Subcutaneous abdominal adipose tissue (tissue), 5 donors: Measurements from ENCODE around the gene TSPAN14.
"Not testable (repeated sequence)": the region's sequence is repeated elsewhere in the genome, so short reads cannot be mapped to it uniquely, and the experiment has no call there.

Source experiments
- H3K27ac ChIP-seq: one replicate; pipeline ENCODE4 v1.7.0; 2013; ENCODE audit warnings: low read depth, mild to moderate bottlenecking, inconsistent platforms, low read length, moderate library complexity
- H3K27me3 ChIP-seq, 5 donors: one replicate each; pipeline ENCODE4 v1.7.0; 2013; ENCODE audit warnings: low read length in 5 of 5, inconsistent platforms in 1 of 5; ENCODE audit not compliant: control insufficient read depth in 5 of 5, insufficient read depth in 4 of 5
- H3K36me3 ChIP-seq, 5 donors: one replicate each; pipeline ENCODE4 v1.7.0; 2013; ENCODE audit warnings: low read length in 5 of 5; ENCODE audit not compliant: control insufficient read depth in 5 of 5, insufficient read depth in 5 of 5
- H3K4me1 ChIP-seq, 5 donors: one replicate each; pipeline ENCODE4 v1.7.0; 2013; ENCODE audit warnings: low read length in 5 of 5, mild to moderate bottlenecking in 3 of 5, moderate library complexity in 1 of 5; ENCODE audit not compliant: control insufficient read depth in 5 of 5, insufficient read depth in 5 of 5
- H3K4me3 ChIP-seq, 5 donors: one replicate each; pipeline ENCODE4 v1.7.0; 2013; ENCODE audit warnings: low read length in 5 of 5, low read depth in 1 of 5
- H3K9ac ChIP-seq, 5 donors: one replicate each; pipeline ENCODE4 v1.7.0; 2013; ENCODE audit warnings: low read length in 5 of 5, mild to moderate bottlenecking in 4 of 5, moderate library complexity in 3 of 5
- H3K9me3 ChIP-seq, 5 donors: one replicate each; pipeline ENCODE4 v1.7.0; 2013; ENCODE audit warnings: low read length in 5 of 5; ENCODE audit not compliant: control insufficient read depth in 5 of 5
- donor health status: healthy.
- donor health status: healthy.
- donor health status: healthy.
- donor health status: healthy.
- donor health status: healthy.

The TSPAN14 gene

GRCh38 chr10:80529604-80530003 lies 75.5 kb downstream of the TSPAN14 start:
- H3K4me3 ChIP-seq, result no peak overlapping the region
- H3K9ac ChIP-seq, result no peak overlapping the region
- no peaks in the 10 kb centered on the region for H3K36me3 ChIP-seq
- no peaks in the 10 kb centered on the region for H3K9me3 ChIP-seq
- H3K27me3 ChIP-seq, result no peaks in the 10 kb centered on the region
- H3K27ac ChIP-seq, result peak overlapping the region; percentile 46
- H3K4me1 ChIP-seq, result peaks cover 7 to 59% (median 22%) of the 10 kb centered on the region in 5 donors

- Histone ChIP-seq H3K9ac (peak overlapping the region in 1 of 5 donors; percentile 21), H3K36me3 (no peaks in the 10 kb centered on the region), H3K27me3 (no peaks in the 10 kb centered on the region), H3K4me3 (no peak overlapping the region), H3K4me1 (peaks cover 4 to 53% (median 19%) of the 10 kb centered on the region in 5 donors), H3K9me3 (no peaks in the 10 kb centered on the region), H3K27ac (peak overlapping the region; percentile 46)
Measured at GRCh38 chr10:80530251-80530650, 76.1 kb downstream of the TSPAN14 start.

GRCh38 chr10:80530816-80531215 lies 76.7 kb downstream of the TSPAN14 start:
- no peaks in the 10 kb centered on the region for H3K36me3 ChIP-seq
- H3K27ac ChIP-seq, result peak overlapping the region; percentile 46

GRCh38 chr10:80532571-80532970 lies 78.5 kb downstream of the TSPAN14 start:
- Histone ChIP-seq H3K4me1 (peaks cover 4 to 53% (median 31%) of the 10 kb centered on the region in 5 donors), H3K27ac (no peak overlapping the region), H3K36me3 (no peaks in the 10 kb centered on the region), H3K4me3 (no peak overlapping the region), H3K27me3 (no peaks in the 10 kb centered on the region), H3K9me3 (no peaks in the 10 kb centered on the region), H3K9ac (no peak overlapping the region)

More at GRCh38 chr10:80530816-80531215, 76.7 kb downstream of the TSPAN14 start:
- Histone ChIP-seq H3K4me3 (no peak overlapping the region), H3K27me3 (no peaks in the 10 kb centered on the region), H3K9me3 (no peaks in the 10 kb centered on the region), H3K4me1 (peaks cover 5 to 55% (median 24%) of the 10 kb centered on the region in 5 donors), H3K9ac (no peak overlapping the region)

- not testable (repeated sequence) for H3K9me3 ChIP-seq, H3K27me3 ChIP-seq, H3K36me3 ChIP-seq, H3K27ac ChIP-seq, H3K4me3 ChIP-seq, H3K9ac ChIP-seq
- H3K4me1 ChIP-seq, result peaks cover 4 to 42% (median 23%) of the 10 kb centered on the region in 5 donors
Measured at GRCh38 chr10:80534059-80534458, 79.9 kb downstream of the TSPAN14 start.

DNA sequence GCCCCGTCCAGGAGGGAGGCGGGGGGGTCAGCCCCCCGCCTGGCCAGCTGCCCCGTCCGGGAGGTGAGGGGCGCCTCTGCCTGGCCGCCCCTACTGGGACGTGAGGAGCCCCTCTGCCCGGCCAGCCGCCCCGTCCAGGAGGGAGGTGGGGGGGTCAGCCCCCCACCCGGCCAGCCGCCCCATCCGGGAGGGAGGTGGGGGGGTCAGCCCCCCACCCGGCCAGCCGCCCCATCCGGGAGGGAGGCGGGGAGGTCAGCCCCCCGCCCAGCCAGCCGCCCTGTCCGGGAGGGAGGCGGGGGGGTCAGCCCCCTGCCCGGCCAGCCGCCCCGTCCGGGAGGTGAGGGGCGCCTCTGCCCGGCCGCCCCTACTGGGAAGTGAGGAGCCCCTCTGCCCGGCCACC lies 80.5 kb downstream of the TSPAN14 start:
- H3K9ac ChIP-seq, H3K4me3 ChIP-seq, H3K36me3 ChIP-seq, H3K27ac ChIP-seq, H3K9me3 ChIP-seq, H3K27me3 ChIP-seq: not testable (repeated sequence)
- peaks cover 4 to 41% (median 20%) of the 10 kb centered on the region in 5 donors for H3K4me1 ChIP-seq

- H3K9ac ChIP-seq, result peak overlapping the region; percentile 3 to 76 (median 50)
- no peaks in the 10 kb centered on the region for H3K36me3 ChIP-seq
- H3K27me3 ChIP-seq, result no peaks in the 10 kb centered on the region
- peaks cover 2 to 38% (median 22%) of the 10 kb centered on the region in 5 donors for H3K4me1 ChIP-seq
- H3K27ac ChIP-seq, result peak overlapping the region; percentile 57
- no peaks in the 10 kb centered on the region for H3K9me3 ChIP-seq
- peak overlapping the region; percentile 41 to 71 (median 63) for H3K4me3 ChIP-seq
Measured at GRCh38 chr10:80535671-80536360, 81.7 kb downstream of the TSPAN14 start.

GRCh38 chr10:80536361-80536835 lies 82.3 kb downstream of the TSPAN14 start:
- Histone ChIP-seq H3K27ac (peak overlapping the region; percentile 57), H3K9me3 (no peaks in the 10 kb centered on the region), H3K27me3 (no peaks in the 10 kb centered on the region), H3K9ac (peak overlapping the region in 3 of 5 donors; percentile 37 to 76 (median 50)), H3K4me3 (peak overlapping the region in 4 of 5 donors; percentile 41 to 71 (median 62)), H3K36me3 (no peaks in the 10 kb centered on the region), H3K4me1 (peaks cover 2 to 37% (median 22%) of the 10 kb centered on the region in 5 donors)

DNA sequence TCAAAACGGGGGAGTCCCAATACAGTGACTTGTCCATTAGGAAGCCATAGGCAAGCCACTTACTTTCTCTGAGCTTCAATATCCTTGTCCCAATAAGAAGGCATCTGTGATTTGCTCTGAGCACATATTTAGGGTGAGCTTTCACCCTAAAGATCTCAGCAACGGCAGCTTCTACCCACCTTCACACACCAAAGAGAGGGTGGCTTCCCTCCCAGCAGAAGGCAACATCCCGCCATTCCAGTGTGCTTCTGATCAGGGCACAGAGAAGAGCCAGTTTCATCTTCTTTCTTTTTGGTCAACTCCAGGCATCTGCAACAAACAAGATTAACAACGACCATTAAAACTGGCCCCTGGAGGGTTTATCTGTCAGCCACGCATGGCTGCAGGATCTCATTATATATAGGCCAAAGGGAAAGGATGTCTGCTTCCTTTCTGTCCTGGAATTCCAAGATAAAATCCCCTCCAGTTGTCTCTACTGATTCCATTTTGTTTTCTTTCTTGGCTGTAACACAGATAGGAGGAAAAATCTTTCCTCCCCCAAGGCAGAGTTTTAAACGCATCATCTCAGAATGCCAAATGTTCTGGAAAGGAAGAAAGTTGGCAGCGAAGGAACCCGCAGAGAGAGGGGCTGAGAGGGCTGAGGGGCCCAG lies 83.1 kb downstream of the TSPAN14 start:
- Histone ChIP-seq H3K36me3 (no peaks in the 10 kb centered on the region), H3K9ac (no peak overlapping the region), H3K4me1 (peaks cover 2 to 45% (median 22%) of the 10 kb centered on the region in 5 donors), H3K27me3 (peaks cover 0 to 3% (median 0%) of the 10 kb centered on the region in 5 donors), H3K9me3 (no peaks in the 10 kb centered on the region), H3K27ac (peak overlapping the region; percentile 9), H3K4me3 (no peak overlapping the region)
